ENCODE data around the gene SEC14L6.

Gene SEC14L6

DNA sequence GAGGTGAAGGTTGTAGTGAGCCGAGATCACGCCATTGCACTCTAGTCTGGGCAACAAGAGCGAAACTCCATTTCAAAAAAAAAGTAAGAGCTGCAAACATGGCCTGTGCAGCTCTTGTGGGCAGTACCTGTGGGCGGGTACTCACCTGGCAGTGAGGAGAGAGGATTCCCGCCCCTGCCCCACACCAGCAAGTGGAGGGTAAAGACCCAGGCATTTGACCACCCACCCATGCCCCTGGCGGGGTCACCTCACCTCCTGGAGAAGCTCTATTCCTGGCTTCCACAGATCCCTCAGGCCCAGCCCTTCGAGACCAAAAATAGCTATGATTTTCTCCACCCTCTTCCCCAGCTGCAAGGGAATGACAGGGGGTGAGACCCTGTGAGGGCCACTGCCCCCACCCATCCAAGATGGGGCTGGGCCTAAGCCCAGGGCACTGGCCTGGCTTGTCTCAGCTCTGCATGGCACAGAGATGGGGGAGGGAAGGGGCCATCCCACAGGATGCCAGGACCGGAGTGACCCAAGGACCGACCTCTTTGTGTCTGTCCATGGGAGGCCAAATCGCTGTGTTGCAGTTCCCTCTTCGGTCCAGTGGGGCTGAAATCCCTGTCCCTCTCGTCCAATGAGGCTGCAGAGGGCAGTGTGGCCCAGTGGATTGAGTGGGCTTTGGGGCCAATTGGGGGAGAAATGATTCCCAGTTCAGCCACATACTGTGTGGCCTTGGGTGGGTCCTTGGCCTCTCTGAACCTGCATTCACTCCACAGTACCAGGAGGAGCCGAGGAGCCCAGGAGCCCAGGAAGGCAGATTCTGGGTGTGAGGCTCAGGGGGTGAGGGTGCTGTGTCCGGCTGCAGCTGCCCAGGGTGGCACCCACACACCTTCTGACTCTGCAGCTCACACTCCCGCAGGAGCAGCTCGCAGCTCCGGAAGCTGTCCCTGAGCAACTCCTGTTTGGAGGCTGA, 14.6 kb downstream of the SEC14L6 start:
- no peak for DNase-seq

DNA sequence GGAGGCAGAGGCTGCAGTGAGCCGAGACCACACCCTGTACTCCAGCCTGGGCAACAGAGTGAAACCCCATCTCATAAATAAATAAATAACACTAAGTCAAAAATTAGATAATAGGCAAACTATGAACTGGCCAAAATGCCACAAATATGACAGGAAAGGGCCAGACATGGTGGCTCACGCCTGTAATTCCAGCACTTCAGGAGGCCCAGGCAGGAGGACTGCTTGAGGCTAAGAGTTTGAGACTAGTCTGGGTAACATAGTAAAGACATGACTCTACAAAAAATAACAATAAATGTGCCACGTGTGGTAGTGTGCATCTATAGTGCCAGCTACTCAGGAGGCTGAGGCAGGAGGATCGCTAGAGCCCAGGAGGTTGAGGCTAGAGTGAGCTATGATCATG, 19.9 kb downstream of the SEC14L6 start:
- DNase-seq, result no peak

GRCh38 chr22:30523646-30524489, 22.7 kb downstream of the SEC14L6 start:
- DNase-seq, result no peak

- DNase-seq, result no peak
These were observed 25.0 kb downstream of the SEC14L6 start for GRCh38 chr22:30521368-30522156.

DNA sequence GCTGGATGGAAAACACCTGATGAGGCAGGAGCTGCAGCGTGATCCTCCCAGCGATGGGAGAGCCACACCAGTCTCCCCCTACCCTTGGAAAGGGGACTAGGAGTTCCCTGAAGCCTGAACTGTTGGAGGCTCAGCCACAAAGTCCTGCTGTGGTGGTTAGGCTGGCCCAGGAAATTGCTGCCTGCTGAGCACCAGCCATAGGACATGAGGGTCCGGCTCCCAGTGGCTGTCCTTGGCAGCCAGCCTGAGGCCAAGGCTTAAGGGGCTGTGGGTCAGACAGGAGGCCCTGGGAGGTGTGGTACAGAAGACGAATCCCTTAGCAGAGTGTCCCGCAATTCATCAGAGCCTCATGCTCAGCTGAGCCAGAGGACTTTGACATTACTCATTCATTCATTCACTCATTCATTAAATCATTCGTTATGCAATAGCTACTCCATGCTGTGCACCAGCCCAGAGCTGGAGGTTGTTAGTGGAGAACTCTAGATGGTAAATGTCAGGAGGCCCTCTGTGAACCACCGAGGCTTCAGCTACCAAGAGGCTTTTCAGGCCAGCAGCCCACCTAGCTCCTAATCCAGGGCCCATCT, 26.6 kb downstream of the SEC14L6 start:
- no peak for DNase-seq

- no peak for DNase-seq
These were observed 29.8 kb downstream of the SEC14L6 start for GRCh38 chr22:30516731-30517130.

DNA sequence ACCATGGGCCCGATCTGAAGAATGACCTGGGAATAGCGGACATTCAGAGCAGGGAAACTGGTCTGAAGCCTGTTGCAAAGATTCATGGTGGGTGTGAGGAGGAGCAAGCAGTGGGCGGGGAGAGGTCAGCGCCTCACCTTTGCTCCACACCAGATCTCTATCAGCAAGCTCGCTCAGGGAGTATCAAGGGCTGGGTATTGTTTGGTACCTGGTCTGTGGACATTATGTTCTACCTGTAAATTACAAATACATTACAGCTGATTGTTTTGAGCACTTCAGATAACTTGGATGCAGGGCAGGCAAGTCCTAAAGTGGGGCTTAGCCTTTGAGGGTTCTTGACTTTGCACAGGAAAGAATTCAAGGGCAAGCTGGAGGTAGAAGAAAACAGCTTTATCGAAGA, 30.3 kb downstream of the SEC14L6 start:
- DNase-seq, result no peak

- no peak for DNase-seq
These were observed 32.3 kb downstream of the SEC14L6 start for GRCh38 chr22:30514252-30514651.

- DNase-seq, result no peak
These were observed 33.1 kb downstream of the SEC14L6 start for GRCh38 chr22:30513462-30513861.

DNA sequence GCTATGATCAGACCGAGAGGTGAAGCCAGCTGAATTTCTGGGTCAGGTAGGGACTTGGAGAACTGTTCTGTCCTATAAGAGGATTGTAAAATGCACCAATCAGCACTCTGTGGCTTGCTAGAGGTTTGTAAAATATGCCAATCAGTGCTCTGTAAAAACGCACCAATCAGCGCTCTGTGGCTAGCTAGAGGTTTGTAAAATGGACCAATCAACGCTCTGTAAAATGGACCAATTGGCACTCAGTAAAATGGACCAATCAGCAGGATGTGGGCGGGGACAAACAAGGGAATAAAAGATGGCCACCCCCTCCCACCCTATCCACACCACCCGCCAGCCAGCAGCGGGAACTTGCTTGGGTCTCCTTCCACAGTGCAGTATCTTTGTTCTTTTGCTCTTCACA, 34.6 kb downstream of the SEC14L6 start:
- no peak for DNase-seq

DNA sequence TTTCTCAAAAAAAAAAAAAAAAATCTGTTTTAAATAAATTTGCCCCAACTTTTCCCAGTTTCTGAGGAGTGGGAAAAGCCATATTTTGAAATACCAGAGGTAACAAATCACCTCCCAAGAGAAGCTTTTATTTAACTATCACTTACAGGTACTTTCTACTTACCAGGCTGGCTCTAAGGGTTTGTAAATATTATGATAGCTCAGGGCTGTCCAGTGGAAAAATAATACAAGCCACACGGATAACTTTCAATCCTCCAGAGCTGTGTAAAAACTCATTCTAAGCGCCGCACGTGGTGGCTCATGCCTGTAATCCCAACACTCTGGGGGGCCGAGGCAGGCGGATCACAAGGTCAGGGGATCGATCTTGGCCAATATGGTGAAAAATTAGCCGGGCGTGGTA, 35.4 kb downstream of the SEC14L6 start:
- DNase-seq, result no peak

GRCh38 chr22:30508216-30508615, 38.3 kb downstream of the SEC14L6 start:
- DNase-seq, result no peak

DNA sequence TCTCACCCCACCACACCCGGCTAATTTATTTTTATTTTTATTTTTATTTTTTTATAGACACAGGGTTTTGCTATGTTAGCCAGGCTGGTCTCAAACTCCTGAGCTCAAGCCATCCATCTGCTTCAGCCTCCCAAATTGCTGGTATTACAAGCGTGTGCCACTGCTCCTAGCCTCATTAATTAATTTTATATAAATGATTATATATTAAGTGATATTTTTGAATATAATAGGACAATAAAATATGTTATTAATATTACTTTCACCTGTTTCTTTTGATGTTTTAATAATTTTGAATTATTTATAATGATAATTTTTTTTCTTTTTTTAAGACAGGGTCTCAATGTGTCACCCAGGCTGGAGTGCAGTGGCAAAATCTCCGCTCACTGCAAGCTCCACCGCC, 38.9 kb downstream of the SEC14L6 start:
- no peak for DNase-seq

DNA sequence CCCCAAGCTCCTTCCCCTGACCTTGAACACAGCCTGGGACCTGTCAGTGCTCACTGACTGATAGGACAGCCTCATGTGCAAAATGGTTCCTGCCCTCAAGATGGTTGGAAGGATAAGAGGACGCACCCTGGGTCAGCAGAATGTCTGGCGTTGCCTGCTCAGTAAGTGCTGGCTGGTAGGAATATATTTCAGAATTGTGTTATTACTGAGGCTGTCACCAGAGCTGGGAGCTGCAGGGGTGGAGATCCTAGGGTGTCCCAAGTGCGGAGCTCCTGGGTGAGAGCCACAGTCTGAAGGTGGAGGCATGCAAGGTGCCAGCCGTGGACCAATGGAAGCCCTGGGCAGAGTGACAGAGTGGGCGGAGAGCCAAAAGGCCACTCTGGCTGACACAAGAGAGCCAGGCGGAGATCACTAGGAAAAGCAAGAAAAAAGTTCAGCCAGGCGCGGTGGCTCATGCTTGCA, 40.0 kb downstream of the SEC14L6 start:
- DNase-seq, result no peak

DNA sequence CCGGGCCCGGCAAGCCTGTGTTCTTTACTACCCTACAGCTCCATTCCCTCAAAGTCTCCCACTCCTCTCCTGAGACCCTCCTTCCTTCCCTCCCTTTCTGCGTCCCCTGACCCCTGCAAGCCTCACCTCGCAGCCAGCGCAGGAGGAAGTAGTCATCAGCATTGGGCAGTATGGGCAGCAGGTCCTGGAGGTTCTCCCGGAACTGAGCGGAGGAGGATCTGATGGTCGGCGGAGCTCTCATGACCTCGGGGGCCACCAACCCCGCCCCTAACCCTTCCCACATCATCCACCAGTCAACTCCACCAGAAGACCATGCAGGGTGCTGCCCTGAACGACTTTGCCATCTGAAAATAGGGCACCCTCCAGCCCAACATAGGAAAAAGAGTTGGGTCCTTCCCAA, 43.0 kb downstream of the SEC14L6 start:
- no peak for DNase-seq

- DNase-seq, result no peak
These were observed 43.6 kb downstream of the SEC14L6 start for GRCh38 chr22:30502911-30503310.

- no peak for DNase-seq
These were observed 44.4 kb downstream of the SEC14L6 start for GRCh38 chr22:30502153-30502552.

DNA sequence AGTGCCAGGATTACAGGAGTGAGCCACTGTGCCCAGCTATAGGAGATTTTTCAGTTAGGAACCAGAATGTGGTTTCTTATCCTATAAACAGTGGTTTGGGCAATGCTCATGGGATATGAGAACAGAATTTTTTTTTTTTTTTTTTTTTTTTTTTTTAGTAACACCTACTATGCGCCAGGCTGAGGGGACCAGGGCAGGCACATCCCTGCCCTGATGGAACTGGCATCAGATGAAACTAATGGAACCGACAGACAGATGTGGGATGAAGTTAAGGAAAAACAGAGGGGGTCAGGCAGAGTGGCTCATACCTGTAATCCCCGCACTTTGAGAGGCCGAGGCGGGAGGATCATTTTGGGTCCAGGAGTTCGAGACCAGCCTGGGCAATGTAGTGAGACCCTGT, 45.9 kb downstream of the SEC14L6 start:
- DNase-seq, result no peak

- DNase-seq, result no peak
These were observed 48.9 kb downstream of the SEC14L6 start for GRCh38 chr22:30497466-30498150.

- no peak for DNase-seq
These were observed 51.3 kb downstream of the SEC14L6 start for GRCh38 chr22:30495041-30495784.

GRCh38 chr22:30492144-30492543, 54.4 kb downstream of the SEC14L6 start:
- no peak for DNase-seq
